Measurements from ENCODE around the gene DDX51.

Gene DDX51

GRCh38 chr12:132173135-132174014 lies 29.3 kb upstream of the DDX51 start:
- Mint-ChIP-seq H3K4me3 (no peak overlapping the region), H3K9me3 (no peaks in the 10 kb centered on the region), H3K4me1 (ENCODE audit: low read depth) (peaks cover 13% of the 10 kb centered on the region), H3K36me3 (ENCODE audit: low read depth) (no peaks in the 10 kb centered on the region), H3K27ac (no peak overlapping the region), H3K27me3 (peaks cover 3% of the 10 kb centered on the region)

DNA sequence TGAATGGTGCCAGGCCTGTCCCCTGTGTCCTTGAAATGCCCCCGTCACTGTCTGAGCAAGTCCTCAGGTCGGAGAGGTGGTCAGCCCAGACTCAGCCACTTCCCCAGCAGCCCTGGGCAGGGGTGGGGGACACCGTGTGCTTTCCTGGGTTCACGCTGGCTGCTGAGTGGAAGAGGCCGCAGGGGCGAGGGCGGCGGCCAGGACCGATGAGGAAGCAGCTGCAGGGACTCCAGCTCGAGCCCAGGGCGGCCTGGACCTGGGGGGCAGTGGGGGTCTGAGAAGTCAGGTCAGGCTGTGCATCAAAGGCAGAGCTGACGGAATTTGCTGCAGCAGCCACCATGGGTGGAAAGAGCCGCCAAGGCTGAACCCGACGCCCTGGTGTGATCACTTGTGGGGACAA lies 28.5 kb upstream of the DDX51 start:
- peaks cover 10% of the 10 kb centered on the region for H3K4me1 Mint-ChIP-seq (ENCODE audit: low read depth)
- H3K36me3 Mint-ChIP-seq (ENCODE audit: low read depth): no peaks in the 10 kb centered on the region
- peaks cover 3% of the 10 kb centered on the region for H3K27me3 Mint-ChIP-seq
- no peaks in the 10 kb centered on the region for H3K9me3 Mint-ChIP-seq
- no peak overlapping the region for H3K4me3 Mint-ChIP-seq
- H3K27ac Mint-ChIP-seq: no peak overlapping the region

DNA sequence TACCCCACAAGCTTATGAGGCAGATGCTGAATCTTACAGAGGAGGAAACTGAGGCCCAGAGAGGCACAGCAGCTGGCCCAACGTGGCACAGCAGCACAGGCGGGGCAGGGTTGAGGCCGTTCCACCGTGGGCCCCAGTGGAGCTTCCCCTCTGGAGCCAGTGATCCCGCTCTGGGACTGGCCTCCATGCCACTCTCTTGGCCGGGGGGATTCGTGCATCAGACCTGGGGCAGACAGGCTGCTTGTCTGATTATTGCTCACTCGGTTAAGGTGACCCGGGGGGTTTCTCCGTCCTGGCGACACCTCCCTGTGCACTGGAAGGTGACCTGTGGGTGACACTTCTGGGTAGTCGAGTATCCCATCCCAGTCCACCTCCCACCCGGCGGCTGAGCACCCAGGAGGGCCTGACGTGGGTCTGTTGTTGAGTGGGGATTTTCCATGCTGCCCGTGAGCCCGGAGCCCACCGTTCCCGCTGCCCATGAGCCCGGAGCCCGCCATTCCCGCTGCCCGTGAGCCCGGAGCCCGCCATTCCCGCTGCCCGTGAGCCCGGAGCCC lies 27.9 kb upstream of the DDX51 start:
- no peak overlapping the region for H3K4me3 Mint-ChIP-seq
- no peaks in the 10 kb centered on the region for H3K36me3 Mint-ChIP-seq (ENCODE audit: low read depth)
- peaks cover 3% of the 10 kb centered on the region for H3K27me3 Mint-ChIP-seq

DNA sequence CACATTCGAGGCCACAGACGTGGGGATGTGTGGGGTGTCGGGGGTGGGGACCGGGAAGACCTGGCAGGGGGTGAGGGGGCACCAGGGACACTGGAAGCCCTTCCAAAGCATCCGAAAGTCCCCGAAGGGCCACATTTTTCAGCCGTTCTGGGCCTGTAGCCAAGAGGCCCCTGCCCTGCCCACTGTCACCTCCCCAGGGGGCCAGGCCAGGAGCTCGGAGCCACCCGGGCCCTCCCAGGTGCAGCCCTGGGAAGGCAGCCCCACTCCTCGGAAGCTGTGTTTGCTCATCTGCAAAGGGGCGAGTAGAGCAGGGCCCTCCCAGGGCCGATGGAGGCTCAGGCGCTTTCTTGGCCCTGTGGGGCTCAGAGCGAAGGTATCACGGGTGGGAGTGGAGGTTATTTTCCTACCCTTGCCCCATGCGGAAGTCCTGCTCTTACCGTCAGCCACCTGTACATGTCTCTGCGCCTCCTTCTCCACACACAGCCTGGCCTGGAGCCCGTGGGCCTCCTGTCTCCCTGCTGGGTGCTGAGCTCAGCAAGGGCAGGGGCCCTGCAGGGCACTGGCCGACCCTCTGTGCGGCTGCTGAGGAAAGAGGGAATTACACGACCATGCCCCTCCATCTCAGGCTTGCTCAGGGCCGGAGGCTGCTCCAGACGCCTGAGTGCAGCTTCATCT lies 27.3 kb upstream of the DDX51 start:
- Mint-ChIP-seq H3K4me3 (no peak overlapping the region), H3K36me3 (ENCODE audit: low read depth) (no peaks in the 10 kb centered on the region), H3K9me3 (no peaks in the 10 kb centered on the region), H3K4me1 (ENCODE audit: low read depth) (peaks cover 12% of the 10 kb centered on the region), H3K27ac (no peak overlapping the region), H3K27me3 (peaks cover 3% of the 10 kb centered on the region)

More for the DNA sequence above, 27.9 kb upstream of the DDX51 start:
- H3K4me1 Mint-ChIP-seq (ENCODE audit: low read depth): peaks cover 12% of the 10 kb centered on the region
- H3K9me3 Mint-ChIP-seq: no peaks in the 10 kb centered on the region
- no peak overlapping the region for H3K27ac Mint-ChIP-seq

DNA sequence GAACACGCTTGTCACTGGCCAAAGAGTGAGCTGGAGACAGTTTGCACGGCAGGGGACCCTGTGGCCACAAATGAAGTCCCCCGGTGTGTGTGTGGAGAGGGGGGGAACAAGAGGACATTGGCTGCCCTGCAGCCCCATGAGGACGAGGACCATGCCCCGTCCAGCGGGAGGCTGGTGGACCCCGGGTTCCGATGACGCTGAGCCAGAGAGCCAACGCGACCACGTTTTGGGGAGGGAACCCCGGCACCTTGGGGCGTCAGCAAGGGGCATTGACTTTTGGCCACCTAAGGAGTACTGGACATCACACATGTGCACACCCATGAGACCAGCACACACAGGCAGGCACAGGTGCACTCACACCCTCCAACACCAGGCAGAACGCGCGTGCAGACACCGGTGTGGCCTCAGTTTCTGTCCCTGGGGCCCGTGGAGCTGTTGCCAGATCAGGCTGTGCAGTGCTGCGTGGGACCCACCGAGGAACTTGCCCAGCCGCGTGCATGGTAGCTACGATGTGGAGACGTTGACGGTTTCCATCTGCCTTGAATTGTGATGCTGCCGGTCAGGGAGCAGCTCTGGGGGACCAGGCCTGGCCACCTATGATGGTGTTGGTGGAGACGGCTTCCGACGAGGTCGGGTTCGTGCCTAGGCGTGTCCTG lies 26.6 kb upstream of the DDX51 start:
- peaks cover 12% of the 10 kb centered on the region for H3K4me1 Mint-ChIP-seq (ENCODE audit: low read depth)
- no peaks in the 10 kb centered on the region for H3K9me3 Mint-ChIP-seq

GRCh38 chr12:132170094-132170636 lies 26.0 kb upstream of the DDX51 start:
- peaks cover 3% of the 10 kb centered on the region for H3K27me3 Mint-ChIP-seq

More for the DNA sequence above, 26.6 kb upstream of the DDX51 start:
- Mint-ChIP-seq H3K36me3 (ENCODE audit: low read depth) (no peaks in the 10 kb centered on the region), H3K4me3 (no peak overlapping the region), H3K27ac (no peak overlapping the region), H3K27me3 (peaks cover 3% of the 10 kb centered on the region)

GRCh38 chr12:132169376-132169775 lies 25.3 kb upstream of the DDX51 start:
- H3K27ac Mint-ChIP-seq: no peak overlapping the region
- H3K27me3 Mint-ChIP-seq: no peaks in the 10 kb centered on the region

More at GRCh38 chr12:132170094-132170636, 26.0 kb upstream of the DDX51 start:
- Mint-ChIP-seq H3K27ac (no peak overlapping the region), H3K4me1 (ENCODE audit: low read depth) (peaks cover 12% of the 10 kb centered on the region), H3K9me3 (no peaks in the 10 kb centered on the region), H3K36me3 (ENCODE audit: low read depth) (no peaks in the 10 kb centered on the region), H3K4me3 (no peak overlapping the region)

GRCh38 chr12:132168311-132169031 lies 24.4 kb upstream of the DDX51 start:
- H3K27me3 Mint-ChIP-seq: no peaks in the 10 kb centered on the region
- H3K36me3 Mint-ChIP-seq (ENCODE audit: low read depth): no peaks in the 10 kb centered on the region
- H3K4me3 Mint-ChIP-seq: no peak overlapping the region
- peaks cover 15% of the 10 kb centered on the region for H3K4me1 Mint-ChIP-seq (ENCODE audit: low read depth)
- H3K9me3 Mint-ChIP-seq: no peaks in the 10 kb centered on the region
- no peak overlapping the region for H3K27ac Mint-ChIP-seq

More at GRCh38 chr12:132169376-132169775, 25.3 kb upstream of the DDX51 start:
- Mint-ChIP-seq H3K4me3 (no peak overlapping the region), H3K9me3 (no peaks in the 10 kb centered on the region), H3K4me1 (ENCODE audit: low read depth) (peaks cover 10% of the 10 kb centered on the region), H3K36me3 (ENCODE audit: low read depth) (no peaks in the 10 kb centered on the region)

DNA sequence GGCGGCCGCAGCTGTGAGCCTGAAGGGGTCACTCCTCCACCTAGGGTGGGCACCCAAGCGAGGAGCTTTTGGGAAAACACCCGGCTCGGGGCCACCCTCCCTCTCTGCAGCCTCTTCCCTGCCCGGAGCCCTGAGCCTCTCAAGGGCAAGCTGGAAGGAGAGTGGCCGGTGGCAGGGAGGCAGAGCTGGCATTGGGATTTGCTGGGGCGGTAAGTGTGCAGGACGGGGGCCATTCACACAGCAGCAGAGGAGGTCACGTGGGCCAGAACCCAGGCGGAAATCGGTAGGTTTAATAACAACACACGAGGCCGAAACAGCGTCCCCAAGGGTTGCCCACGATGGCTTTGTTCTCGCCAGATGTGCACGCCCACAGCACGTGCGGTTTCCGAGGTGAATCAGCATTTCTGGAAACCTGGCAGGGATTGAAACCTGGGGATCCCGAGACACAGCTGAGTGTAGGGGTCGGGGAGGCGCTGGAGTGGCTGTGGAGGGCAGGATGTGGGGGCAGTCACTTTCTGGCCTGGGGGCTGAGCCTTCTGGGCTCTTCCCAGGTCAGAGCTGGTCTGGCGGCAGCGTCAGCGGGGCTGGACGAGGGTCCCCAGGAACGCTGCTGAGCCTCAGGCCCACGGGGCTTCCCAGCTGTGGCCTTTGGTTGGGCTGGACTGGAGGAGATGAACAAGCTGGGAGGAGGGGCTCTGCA lies 23.6 kb upstream of the DDX51 start:
- H3K4me3 Mint-ChIP-seq: no peak overlapping the region
- no peaks in the 10 kb centered on the region for H3K36me3 Mint-ChIP-seq (ENCODE audit: low read depth)
- H3K27me3 Mint-ChIP-seq: no peaks in the 10 kb centered on the region
- H3K27ac Mint-ChIP-seq: no peak overlapping the region
- H3K4me1 Mint-ChIP-seq (ENCODE audit: low read depth): peaks cover 17% of the 10 kb centered on the region
- H3K9me3 Mint-ChIP-seq: no peaks in the 10 kb centered on the region

- Mint-ChIP-seq H3K4me1 (ENCODE audit: low read depth) (peaks cover 17% of the 10 kb centered on the region), H3K9me3 (no peaks in the 10 kb centered on the region), H3K36me3 (ENCODE audit: low read depth) (no peaks in the 10 kb centered on the region), H3K4me3 (no peak overlapping the region), H3K27ac (no peak overlapping the region), H3K27me3 (no peaks in the 10 kb centered on the region)
Observed at GRCh38 chr12:132166801-132167591, 22.9 kb upstream of the DDX51 start.

GRCh38 chr12:132166093-132166492 lies 22.0 kb upstream of the DDX51 start:
- Mint-ChIP-seq H3K9me3 (no peaks in the 10 kb centered on the region), H3K36me3 (ENCODE audit: low read depth) (no peaks in the 10 kb centered on the region), H3K27ac (no peak overlapping the region), H3K27me3 (no peaks in the 10 kb centered on the region), H3K4me3 (no peak overlapping the region), H3K4me1 (ENCODE audit: low read depth) (peaks cover 17% of the 10 kb centered on the region)

DNA sequence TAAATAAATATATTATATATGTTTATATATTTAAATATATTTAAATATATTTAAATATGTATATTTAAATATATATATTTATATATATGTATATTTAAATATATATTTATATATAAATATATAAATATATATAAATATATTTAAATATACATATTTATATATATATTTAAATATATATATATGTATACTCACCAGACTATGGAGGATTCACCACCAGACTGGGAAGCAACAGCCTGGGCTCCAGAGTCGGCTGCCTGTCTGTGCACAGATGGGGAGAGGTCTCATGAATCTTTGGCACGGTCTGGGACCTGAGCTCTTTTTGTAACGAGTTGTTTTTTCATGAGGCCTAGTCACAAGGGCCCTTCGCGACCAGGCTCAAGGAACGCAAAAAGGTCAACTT lies 21.5 kb upstream of the DDX51 start:
- peaks cover 17% of the 10 kb centered on the region for H3K4me1 Mint-ChIP-seq (ENCODE audit: low read depth)
- no peaks in the 10 kb centered on the region for H3K36me3 Mint-ChIP-seq (ENCODE audit: low read depth)
- no peak overlapping the region for H3K4me3 Mint-ChIP-seq
- H3K9me3 Mint-ChIP-seq: no peaks in the 10 kb centered on the region
- H3K27me3 Mint-ChIP-seq: no peaks in the 10 kb centered on the region
- no peak overlapping the region for H3K27ac Mint-ChIP-seq

DNA sequence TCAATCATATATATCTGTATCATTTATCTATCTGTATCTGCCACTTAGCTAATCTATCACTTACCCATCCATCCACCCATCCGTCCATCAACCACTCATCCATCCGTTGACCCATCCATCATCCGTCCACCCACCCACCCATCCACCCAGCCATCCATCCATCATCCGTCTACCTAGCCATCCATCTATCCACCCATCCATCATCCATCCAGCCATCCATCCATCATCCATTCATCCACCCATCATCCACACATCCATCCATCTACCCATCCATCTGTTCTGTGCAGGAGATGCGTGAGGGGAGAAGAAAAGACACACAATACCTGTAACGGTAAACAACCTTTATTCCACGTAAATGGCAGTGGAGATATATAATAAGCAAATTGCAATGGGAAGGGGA lies 20.3 kb upstream of the DDX51 start:
- Mint-ChIP-seq H3K4me1 (ENCODE audit: low read depth) (peaks cover 17% of the 10 kb centered on the region), H3K4me3 (no peak overlapping the region), H3K9me3 (no peaks in the 10 kb centered on the region), H3K36me3 (ENCODE audit: low read depth) (peaks cover 4% of the 10 kb centered on the region), H3K27me3 (no peaks in the 10 kb centered on the region), H3K27ac (no peak overlapping the region)
